Gastrocnemius medialis (tissue), 4 donors: Measurements from ENCODE around the gene SLC24A4. TPM values are rescaled to one million over a fixed set of nuclear protein-coding genes. Genes with fewer than 3 reads are reported as not detected.

ENCODE experiments used
- ATAC-seq, 2 donors: fragments of 150-250 bp; one replicate each; pipeline ENCODE4 v1.9.1; 2016
- DNase-seq, 2 donors: peaks; one replicate each; pipeline ENCODE4 v3.0.0-alpha.2; 2019
- H3K27ac ChIP-seq, 4 donors: fragments of 200-600 bp; sonication (generic); 1 replicate in 1 of 4; 2 replicates in 3 of 4; pipeline ENCODE4 v1.5.1; 2016 to 2018; ENCODE audit warnings: mild to moderate bottlenecking in 2 of 4, moderate library complexity in 1 of 4
- H3K27me3 ChIP-seq, 3 donors: fragments of 200-600 bp; sonication (generic) in 2 of 3; 1 replicate in 1 of 3; 2 replicates in 2 of 3; pipeline versions ENCODE4 v1.5.1 to v1.6.0; 2016 to 2019; ENCODE audit warnings: mild to moderate bottlenecking in 1 of 3, moderate library complexity in 1 of 3
- H3K36me3 ChIP-seq, 2 donors: fragments of 200-600 bp; sonication (generic) in 1 of 2; one replicate each; pipeline ENCODE4 v1.5.1; 2017 to 2018
- H3K4me1 ChIP-seq, 2 donors: fragments of 200-600 bp; sonication (generic) in 1 of 2; one replicate each; pipeline ENCODE4 v1.5.1; 2016 to 2017; ENCODE audit warnings: mild to moderate bottlenecking in 2 of 2
- H3K4me3 ChIP-seq, 4 donors: fragments of 200-600 bp; sonication (generic) in 3 of 4; 1 replicate in 1 of 4; 2 replicates in 3 of 4; pipeline ENCODE4 v1.5.1; 2016 to 2019; ENCODE audit warnings: mild to moderate bottlenecking in 2 of 4
- H3K9me3 ChIP-seq, 3 donors: fragments of 200-600 bp; sonication (generic) in 2 of 3; 1 replicate in 1 of 3; 2 replicates in 2 of 3; pipeline ENCODE4 v1.5.1; 2016 to 2019
- CTCF ChIP-seq, 5 experiments: fragments of 450-650 bp in 3 of 5; fragments of 200-600 bp in 2 of 5; sonication (generic) in 2 of 5; IDR thresholded peaks in 4 of 5; conservative IDR thresholded peaks in 1 of 5; 1 replicate in 4 of 5; 2 replicates in 1 of 5; pipeline ENCODE4 v1.5.1; 2016 to 2019; ENCODE audit warnings: antibody characterized with exemption in 5 of 5, mild to moderate bottlenecking in 3 of 5, moderate library complexity in 3 of 5
- POLR2A ChIP-seq, 2 donors: fragments of 450-650 bp; IDR thresholded peaks; one replicate each; pipeline ENCODE4 v1.6.1; 2017; ENCODE audit warnings: antibody characterized with exemption in 2 of 2, mild to moderate bottlenecking in 2 of 2, moderate library complexity in 2 of 2
- in situ Hi-C, 4 donors: fragments of 200-750 bp; cut with MboI; loops; one replicate each; pipeline versions ENCODE4 v1.15.0 to v1.8.0; 2017; ENCODE audit warnings: low sequenced_read_pairs in 4 of 4
- intact Hi-C: fragments of 100-400 bp; cut with DNase I; formaldehyde crosslinking; loops from one replicate; pipeline ENCODE4 v1.15.1; 2023; ENCODE audit warnings: low total_unique reads
- total RNA-seq, 4 donors: library from RNA; depleted of rRNA; stranded (reverse); fragments of >200 nt; gene quantifications; one replicate each; pipeline versions ENCODE4 v1.1.0 to v1.2.3, GENCODE V29; 2016

The SLC24A4 gene
- total RNA-seq, 4 donors from 2014 or later, result 0.07 to 0.76 (median 0.50) TPM

- no peak overlapping the region for H3K27ac ChIP-seq
- no peaks in the 10 kb centered on the region for H3K9me3 ChIP-seq
- no peak overlapping the region for H3K4me3 ChIP-seq
- intact Hi-C loops (no loop called here), in situ Hi-C loops (no loop called here)
- TF ChIP-seq POLR2A (IDR thresholded peaks at IDR 0.05) (no peak), CTCF (IDR thresholded peaks at IDR 0.05 in 4 of 5, conservative IDR thresholded peaks at IDR 0.05 in 1 of 5) (no peak)
- DNase-seq (no peak), ATAC-seq (no peak)
- H3K27me3 ChIP-seq, result no peaks in the 10 kb centered on the region
- no peaks in the 10 kb centered on the region for H3K36me3 ChIP-seq
- no peaks in the 10 kb centered on the region for H3K4me1 ChIP-seq
Observed at GRCh38 chr14:92302481-92302880, 20.5 kb upstream of the SLC24A4 start.

GRCh38 chr14:92308716-92309115, 14.2 kb upstream of the SLC24A4 start:
- Histone ChIP-seq H3K27ac (no peak overlapping the region), H3K9me3 (no peaks in the 10 kb centered on the region), H3K36me3 (no peaks in the 10 kb centered on the region), H3K27me3 (no peaks in the 10 kb centered on the region), H3K4me1 (peaks cover 0 to under 1% of the 10 kb centered on the region in 2 donors), H3K4me3 (no peak overlapping the region)
- DNase-seq (no peak), ATAC-seq (no peak)
- no peak for TF ChIP-seq POLR2A (IDR thresholded peaks at IDR 0.05)
- TF ChIP-seq CTCF (IDR thresholded peaks at IDR 0.05 in 4 of 5, conservative IDR thresholded peaks at IDR 0.05 in 1 of 5), result no peak
- intact Hi-C loops, result no loop called here
- in situ Hi-C loops, result no loop called here

- no peak for TF ChIP-seq POLR2A (IDR thresholded peaks at IDR 0.05)
- no peak for TF ChIP-seq CTCF (IDR thresholded peaks at IDR 0.05 in 4 of 5, conservative IDR thresholded peaks at IDR 0.05 in 1 of 5)
- Histone ChIP-seq H3K4me3 (no peak overlapping the region), H3K9me3 (no peaks in the 10 kb centered on the region), H3K27ac (no peak overlapping the region), H3K27me3 (no peaks in the 10 kb centered on the region), H3K4me1 (peaks cover 0 to 14% of the 10 kb centered on the region in 2 donors), H3K36me3 (no peaks in the 10 kb centered on the region)
- in situ Hi-C loops (no loop called here), intact Hi-C loops (no loop called here)
- ATAC-seq (no peak), DNase-seq (no peak)
Observed at GRCh38 chr14:92309968-92310530, 12.9 kb upstream of the SLC24A4 start.

GRCh38 chr14:92310776-92311375, 12.1 kb upstream of the SLC24A4 start:
- ATAC-seq (no peak), DNase-seq (no peak)
- no peak for TF ChIP-seq CTCF (IDR thresholded peaks at IDR 0.05 in 4 of 5, conservative IDR thresholded peaks at IDR 0.05 in 1 of 5)
- TF ChIP-seq POLR2A (IDR thresholded peaks at IDR 0.05), result no peak
- intact Hi-C loops, result no loop called here
- no peak overlapping the region for H3K4me3 ChIP-seq
- H3K27ac ChIP-seq, result no peak overlapping the region
- no peaks in the 10 kb centered on the region for H3K9me3 ChIP-seq
- no peaks in the 10 kb centered on the region for H3K36me3 ChIP-seq
- in situ Hi-C loops, result no loop called here
- no peaks in the 10 kb centered on the region for H3K27me3 ChIP-seq
- H3K4me1 ChIP-seq, result peaks cover 4 to 20% of the 10 kb centered on the region in 2 donors
